GM11168 (cell line): ENCODE measurements around the gene ABHD10.

ENCODE experiments used
- in situ Hi-C: fragments of 300-500 bp; cut with MboI; formaldehyde crosslinking; loops from one replicate; pipeline ENCODE4 v1.12.0; 2022; ENCODE audit warnings: low sequenced_read_pairs; ENCODE audit not compliant: unreplicated experiment

The ABHD10 gene

GRCh38 chr3:111998636-111999483 lies 20.0 kb downstream of the ABHD10 start, which contains the start of gene TAGLN3:
TSS of gene TAGLN3 (plus strand) at chr3:111998922. CDS start at chr3:111999423, 501 bp downstream.
- in situ Hi-C loops, result no loop called here

- in situ Hi-C loops, result no loop called here
These were observed 20.9 kb downstream of the ABHD10 start for GRCh38 chr3:111999484-112000324.

GRCh38 chr3:112000367-112000771 lies 21.5 kb downstream of the ABHD10 start:
- in situ Hi-C loops, result no loop called here

- in situ Hi-C loops, result no loop called here
These were observed 22.1 kb downstream of the ABHD10 start for GRCh38 chr3:112000966-112001365.

DNA sequence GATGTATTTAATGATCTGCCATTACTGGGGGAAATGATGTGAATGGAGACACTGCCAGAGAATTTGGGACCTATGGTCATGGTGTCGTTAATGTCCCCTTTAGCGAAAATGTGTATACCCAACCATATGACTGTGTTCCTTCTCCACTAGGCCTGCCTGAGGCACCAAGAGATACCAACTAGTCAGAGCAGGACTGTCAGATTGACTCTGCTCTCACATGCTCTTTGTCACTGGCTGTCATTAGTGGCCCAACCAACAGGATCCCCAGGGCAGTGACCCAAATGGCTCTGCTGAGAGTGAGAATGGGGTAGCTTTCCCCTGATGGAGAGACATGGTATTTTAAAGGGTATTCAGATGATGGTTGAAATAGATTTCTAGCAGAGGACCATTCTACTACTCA lies 22.7 kb downstream of the ABHD10 start:
- in situ Hi-C loops, result no loop called here

- in situ Hi-C loops, result no loop called here
These were observed 23.5 kb downstream of the ABHD10 start for GRCh38 chr3:112002096-112002971.

DNA sequence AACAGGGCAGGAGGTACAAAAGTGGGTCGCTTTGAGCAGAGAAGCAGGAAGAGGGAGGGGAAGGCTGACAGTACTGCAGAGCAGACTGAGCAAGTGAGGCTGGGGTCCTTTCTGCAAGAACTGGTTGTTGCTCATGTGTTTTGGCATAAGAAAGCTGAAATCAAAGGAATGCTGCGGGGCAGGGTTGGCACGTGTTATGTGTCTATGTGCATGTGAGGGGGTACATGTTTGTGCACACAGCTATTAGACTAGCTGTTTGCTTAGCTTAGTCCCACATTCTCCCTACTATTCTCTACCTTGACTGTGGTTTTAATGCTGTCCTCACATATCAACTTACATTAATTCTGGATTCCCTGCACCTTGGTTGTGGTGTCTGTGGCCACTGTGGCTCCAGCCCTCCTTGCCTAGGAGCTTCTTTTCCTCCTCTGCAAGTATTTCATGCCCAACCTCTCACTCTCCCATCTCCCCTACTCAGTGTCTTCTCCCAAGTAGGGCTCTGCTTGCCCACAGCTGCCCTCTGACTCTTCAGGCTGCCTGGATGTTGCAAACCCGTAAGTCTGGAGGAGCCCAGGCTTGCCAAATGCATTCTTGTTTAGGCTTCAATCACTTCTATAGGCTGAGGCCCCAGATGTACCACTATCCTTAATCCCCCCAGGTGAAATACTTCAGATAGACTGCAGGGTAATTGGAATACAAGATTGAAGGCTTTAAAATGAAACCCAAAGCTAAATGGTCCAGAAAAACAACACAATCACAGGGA lies 24.7 kb downstream of the ABHD10 start:
- in situ Hi-C loops, result no loop called here

DNA sequence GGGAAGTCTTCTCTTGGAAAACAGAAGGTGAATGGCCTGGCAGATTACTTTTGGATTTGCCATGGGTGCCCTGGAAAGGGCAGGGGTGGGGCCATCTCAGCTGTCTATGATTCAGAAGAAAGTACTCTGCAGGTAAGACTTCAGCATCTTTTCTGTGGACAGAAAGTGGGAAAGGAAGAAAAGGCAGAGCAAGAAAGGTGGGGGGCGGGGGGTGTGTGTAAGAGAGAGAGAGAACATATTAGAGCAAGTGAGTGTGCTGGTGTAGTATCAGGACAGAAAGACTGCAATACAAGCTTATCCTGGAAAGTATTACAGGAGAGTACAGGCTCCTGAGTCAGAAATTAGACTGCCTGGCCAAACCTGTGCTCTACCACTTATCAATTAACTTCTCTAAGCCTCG lies 25.4 kb downstream of the ABHD10 start:
- in situ Hi-C loops, result no loop called here

DNA sequence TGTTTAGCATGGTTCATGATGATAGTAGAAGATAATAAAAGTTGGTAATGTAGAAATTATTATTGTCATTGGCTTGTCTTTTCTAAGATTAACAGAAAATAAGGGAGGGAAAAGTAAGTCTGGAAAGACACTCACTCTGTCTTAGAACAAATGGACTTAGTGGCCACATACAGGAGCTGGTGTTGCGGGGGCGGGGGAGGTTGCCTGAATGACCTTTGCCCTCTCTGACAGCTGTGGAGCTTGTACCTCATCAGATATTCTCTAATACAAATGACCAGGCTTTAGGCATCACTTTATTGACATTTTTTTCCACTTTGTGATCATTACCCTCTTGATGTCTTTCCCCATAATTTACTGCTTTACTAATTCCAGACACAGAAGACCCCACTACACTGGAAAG lies 25.8 kb downstream of the ABHD10 start:
- in situ Hi-C loops, result no loop called here

DNA sequence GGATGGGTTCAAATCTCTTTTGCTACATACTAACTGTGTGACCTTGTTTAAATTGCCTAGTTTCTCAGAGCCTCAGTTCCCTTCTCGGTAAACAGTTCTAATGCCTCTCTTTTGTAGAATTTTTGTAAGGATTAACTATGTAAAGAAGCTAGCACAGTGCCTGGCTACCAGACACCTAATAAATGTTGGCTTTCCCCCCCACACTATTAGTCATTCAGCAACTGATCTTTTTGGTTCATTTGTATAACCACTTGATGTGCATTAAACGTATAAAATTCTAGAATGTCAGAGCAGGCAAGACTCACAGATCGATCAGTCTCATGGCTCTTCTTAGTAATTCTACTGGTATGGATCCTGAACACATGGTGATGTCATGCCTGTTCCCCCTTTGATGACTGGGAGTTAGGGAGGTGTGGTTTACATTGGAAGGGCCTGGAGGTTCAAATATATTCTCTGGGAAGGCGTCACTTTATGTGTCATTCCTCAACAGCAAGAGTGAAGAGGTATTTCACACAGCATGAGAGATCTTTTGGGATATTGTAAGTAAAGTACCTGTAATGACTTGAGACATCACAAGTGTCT lies 26.4 kb downstream of the ABHD10 start:
- in situ Hi-C loops, result no loop called here

DNA sequence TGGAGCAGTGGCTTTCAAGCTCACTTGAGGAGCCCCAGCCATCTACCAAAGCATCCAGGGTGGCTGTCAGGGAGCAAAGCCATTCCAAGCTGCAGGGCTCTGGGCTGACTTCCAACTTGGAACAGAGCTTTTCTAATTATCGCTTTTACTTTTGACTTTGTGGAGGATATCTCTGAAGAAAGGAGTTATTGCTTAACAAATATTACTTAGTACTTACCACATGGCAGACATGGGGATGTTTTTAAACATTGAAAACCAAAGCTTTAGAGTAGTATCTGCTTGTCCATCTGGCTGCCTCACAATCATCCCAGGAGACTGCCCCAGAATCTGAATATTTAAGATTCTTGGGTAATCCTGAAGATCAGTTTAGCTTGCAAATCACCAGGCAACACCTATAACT lies 28.8 kb downstream of the ABHD10 start:
- in situ Hi-C loops, result no loop called here

DNA sequence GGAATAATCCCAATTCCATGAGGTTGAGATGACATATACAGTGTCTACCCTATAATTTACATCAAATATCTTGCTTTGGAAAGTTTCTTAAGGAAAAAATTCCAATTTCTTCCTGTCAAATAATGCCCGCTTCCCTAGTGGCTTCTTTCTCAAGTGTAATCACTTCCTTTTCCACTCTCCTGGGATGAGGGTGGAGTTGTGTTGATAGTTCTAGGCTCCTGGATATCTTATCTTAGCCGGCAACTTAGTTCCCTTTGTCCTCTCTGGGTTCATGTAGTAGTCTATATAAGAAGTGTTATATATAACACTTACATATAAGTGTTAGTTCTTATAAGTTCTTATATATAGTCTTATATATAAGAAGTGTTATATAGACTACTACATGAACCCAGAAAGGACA lies 30.8 kb downstream of the ABHD10 start:
- in situ Hi-C loops, result no loop called here

GRCh38 chr3:112010636-112011035 lies 31.8 kb downstream of the ABHD10 start:
- in situ Hi-C loops, result no loop called here

DNA sequence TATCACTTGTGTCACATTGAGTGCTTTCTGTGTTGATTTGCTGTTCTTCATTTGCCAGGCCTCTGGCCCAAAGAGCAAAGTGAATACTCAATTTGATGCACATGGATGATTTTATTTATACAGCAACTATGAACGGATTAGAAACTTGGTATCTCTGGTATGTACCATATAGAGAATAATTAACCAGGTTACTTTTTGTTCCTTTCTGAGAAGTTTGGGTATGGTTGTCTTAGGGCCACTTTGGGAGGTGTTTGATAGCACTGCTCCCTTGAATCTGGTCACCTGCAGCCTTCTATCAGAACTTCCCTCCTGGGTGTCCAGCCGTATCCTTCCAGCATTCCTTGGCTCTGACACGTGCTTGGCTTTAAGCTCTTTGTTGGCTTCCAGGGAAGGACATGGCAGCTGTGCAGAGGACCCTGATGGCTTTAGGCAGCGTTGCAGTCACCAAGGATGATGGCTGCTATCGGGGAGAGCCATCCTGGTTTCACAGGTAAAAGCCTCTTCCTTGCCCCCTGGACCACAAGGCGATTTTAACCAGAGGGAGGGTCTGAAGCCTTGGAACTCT lies 32.6 kb downstream of the ABHD10 start:
- in situ Hi-C loops, result no loop called here

GRCh38 chr3:112012205-112012992 lies 33.6 kb downstream of the ABHD10 start:
- in situ Hi-C loops, result no loop called here

DNA sequence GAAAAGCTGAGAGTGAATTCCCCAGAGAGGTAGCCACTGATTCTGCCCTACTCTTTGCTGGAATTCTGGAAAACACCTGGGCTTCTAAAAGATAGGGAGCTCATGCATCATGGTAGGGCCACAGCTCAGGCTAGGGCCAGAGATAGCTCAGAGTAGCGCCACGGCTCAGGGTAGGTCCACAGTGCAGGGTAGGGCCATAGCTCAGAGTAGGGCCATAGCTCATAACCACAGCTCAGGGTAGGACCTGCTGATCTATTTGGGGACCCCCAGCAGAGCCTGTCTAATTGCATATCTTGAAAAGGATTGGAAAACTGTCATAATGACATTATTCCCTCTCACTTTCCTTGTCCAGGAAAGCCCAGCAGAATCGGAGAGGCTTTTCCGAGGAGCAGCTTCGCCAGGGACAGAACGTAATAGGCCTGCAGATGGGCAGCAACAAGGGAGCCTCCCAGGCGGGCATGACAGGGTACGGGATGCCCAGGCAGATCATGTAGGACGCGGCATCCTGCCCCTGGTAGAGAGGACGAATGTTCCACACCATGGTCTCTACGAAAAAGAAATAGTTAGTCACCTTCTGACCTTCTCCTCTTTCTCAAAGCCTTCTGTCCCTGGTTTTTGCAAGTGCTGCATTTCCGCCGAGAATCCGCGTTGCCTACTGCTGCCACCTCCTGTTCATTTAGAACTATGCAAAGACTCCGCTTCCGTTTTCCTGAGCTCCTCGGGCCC lies 34.4 kb downstream of the ABHD10 start:
- in situ Hi-C loops, result no loop called here

GRCh38 chr3:112013784-112014143 lies 34.9 kb downstream of the ABHD10 start:
- in situ Hi-C loops, result no loop called here

GRCh38 chr3:112017091-112017490 lies 38.3 kb downstream of the ABHD10 start:
- in situ Hi-C loops, result no loop called here
